Trophoblast cell (in vitro differentiated cells and primary cell): ENCODE data around the gene FFAR3.

Experiments
- DNase-seq, 2 donors: peaks; one replicate each; pipeline ENCODE4 v3.0.0-alpha.2; 2016
- H2AFZ ChIP-seq: 2 replicates; pipeline ENCODE4 v1.6.1; 2013; ENCODE audit warnings: low read length, moderate library complexity, mild to moderate bottlenecking; ENCODE audit not compliant: insufficient read depth, poor library complexity
- H2AK5ac ChIP-seq: 2 replicates; pipeline ENCODE4 v1.6.1; 2013; ENCODE audit warnings: mild to moderate bottlenecking, low read length
- H2BK120ac ChIP-seq: 2 replicates; pipeline ENCODE4 v1.6.1; 2013; ENCODE audit warnings: low read length, mild to moderate bottlenecking, moderate library complexity; ENCODE audit not compliant: insufficient read depth, poor library complexity
- H2BK12ac ChIP-seq: 2 replicates; pipeline ENCODE4 v1.6.1; 2013; ENCODE audit warnings: mild to moderate bottlenecking, low read length, moderate library complexity
- H2BK5ac ChIP-seq: 2 replicates; pipeline ENCODE4 v1.6.1; 2013; ENCODE audit warnings: low read length, low read depth, moderate library complexity, mild to moderate bottlenecking; ENCODE audit not compliant: poor library complexity
- H3K14ac ChIP-seq: 2 replicates; pipeline ENCODE4 v1.6.1; 2013; ENCODE audit warnings: mild to moderate bottlenecking, low read length
- H3K18ac ChIP-seq: 2 replicates; pipeline ENCODE4 v1.6.1; 2013; ENCODE audit warnings: mild to moderate bottlenecking, low read length
- H3K23ac ChIP-seq: 2 replicates; pipeline ENCODE4 v1.6.1; 2013; ENCODE audit warnings: low read length
- H3K27ac ChIP-seq: 2 replicates; pipeline ENCODE4 v1.5.1; 2013; ENCODE audit warnings: low read depth, mild to moderate bottlenecking, inconsistent platforms, low read length, moderate library complexity
- H3K27me3 ChIP-seq: 2 replicates; pipeline ENCODE4 v1.6.1; 2013; ENCODE audit warnings: inconsistent platforms, mild to moderate bottlenecking, low read length, moderate library complexity; ENCODE audit not compliant: insufficient read depth
- H3K36me3 ChIP-seq, 2 experiments: 1 replicate in 1 of 2; 2 replicates in 1 of 2; pipeline ENCODE4 v1.6.1; 2013; ENCODE audit warnings: low read length in 2 of 2, mild to moderate bottlenecking in 2 of 2, moderate library complexity in 1 of 2; ENCODE audit not compliant: insufficient read depth in 2 of 2, control insufficient read depth in 1 of 2
- H3K4ac ChIP-seq: 2 replicates; pipeline ENCODE4 v1.6.1; 2013; ENCODE audit warnings: low read depth, mild to moderate bottlenecking, low read length, moderate library complexity
- H3K4me1 ChIP-seq, 2 experiments: 1 replicate in 1 of 2; 2 replicates in 1 of 2; pipeline ENCODE4 v1.6.1; 2013; ENCODE audit warnings: low read length in 2 of 2, mild to moderate bottlenecking in 2 of 2, moderate library complexity in 1 of 2; ENCODE audit not compliant: insufficient read depth in 2 of 2, control insufficient read depth in 1 of 2
- H3K4me2 ChIP-seq: 2 replicates; pipeline ENCODE4 v1.6.1; 2013; ENCODE audit warnings: inconsistent platforms, mild to moderate bottlenecking, low read length, moderate library complexity
- H3K4me3 ChIP-seq: 2 replicates; pipeline ENCODE4 v1.5.1; 2013; ENCODE audit warnings: mild to moderate bottlenecking, low read depth, low read length, inconsistent platforms
- H3K79me1 ChIP-seq: one replicate; pipeline ENCODE4 v1.6.1; 2013; ENCODE audit warnings: low read length
- H3K79me2 ChIP-seq: 2 replicates; pipeline ENCODE4 v1.6.1; 2013; ENCODE audit warnings: low read length, mild to moderate bottlenecking; ENCODE audit not compliant: control insufficient read depth, insufficient read depth, poor library complexity
- H3K9ac ChIP-seq: 2 replicates; pipeline ENCODE4 v1.6.1; 2013; ENCODE audit warnings: mild to moderate bottlenecking, low read length
- H3K9me3 ChIP-seq: 2 replicates; pipeline ENCODE4 v1.6.1; 2013; ENCODE audit warnings: low read depth, mild to moderate bottlenecking, control low read depth, inconsistent platforms, low read length; ENCODE audit not compliant: insufficient read depth
- H4K12ac ChIP-seq: 2 replicates; pipeline ENCODE4 v1.6.1; 2013; ENCODE audit warnings: low read depth, mild to moderate bottlenecking, low read length, moderate library complexity
- H4K8ac ChIP-seq: 2 replicates; pipeline ENCODE4 v1.6.1; 2013; ENCODE audit warnings: low read depth, mild to moderate bottlenecking, low read length, moderate library complexity
- H4K91ac ChIP-seq: one replicate; pipeline ENCODE4 v1.6.1; 2013; ENCODE audit warnings: low read depth, mild to moderate bottlenecking, low read length, moderate library complexity
- WGBS: extraction: QIAGEN DNeasy Blood & Tissue Kit; methylation state at CpG from one replicate; pipeline ENCODE4 v1.1.7; 2013; ENCODE audit warnings: missing lambda C conversion rate; ENCODE audit not compliant: insufficient read length, insufficient coverage; ENCODE audit errors: extremely low coverage; 5-methylcytosine and 5-hydroxymethylcytosine counted together

The FFAR3 gene

DNA sequence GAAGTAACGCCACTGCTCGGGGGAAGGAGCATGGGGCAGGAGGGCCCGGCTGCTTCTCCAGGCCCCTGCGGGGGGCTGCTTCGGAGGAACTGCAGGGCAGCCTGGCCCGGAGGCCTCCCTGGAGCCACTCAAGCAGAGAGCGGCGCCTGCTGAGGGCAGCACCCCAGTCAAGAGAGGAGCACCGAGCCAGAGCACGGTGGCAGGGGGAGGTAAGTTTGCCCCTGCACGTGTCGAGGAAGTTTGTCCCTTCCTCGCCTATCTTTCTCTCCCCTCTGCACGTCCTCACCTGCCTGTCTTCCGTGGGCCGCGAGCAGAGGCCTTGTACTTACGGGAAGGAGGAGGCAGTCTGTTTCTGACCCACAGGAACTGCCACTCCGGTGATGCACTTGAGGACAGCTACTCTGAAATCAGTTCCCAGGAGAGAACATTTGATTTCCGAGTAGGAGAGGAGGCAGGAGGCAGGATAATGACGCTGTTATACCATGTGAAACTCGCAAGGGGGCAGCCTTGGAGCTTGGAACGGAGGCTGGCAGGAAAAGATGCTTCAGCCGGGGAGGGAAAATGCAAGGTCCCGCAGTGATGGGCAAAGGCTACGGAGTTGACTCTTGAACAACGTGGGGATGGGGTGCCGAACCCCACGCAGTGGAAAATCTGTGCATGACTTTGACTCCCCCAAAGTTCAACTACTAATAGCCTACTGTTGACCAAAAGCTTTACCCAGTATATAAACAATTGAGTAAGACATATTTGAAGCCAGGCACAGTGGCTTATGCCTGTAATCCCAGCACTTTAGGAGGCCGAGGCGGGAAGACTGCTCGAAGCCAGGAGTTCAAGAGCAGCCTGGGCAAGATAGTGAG is 5.6 kb upstream of the FFAR3 start:
- H3K9me3 ChIP-seq, result no peaks in the 10 kb centered on the region
- H3K4me2 ChIP-seq, result no peak overlapping the region
- H2BK120ac ChIP-seq, result no peak overlapping the region
- H3K27ac ChIP-seq, result no peak overlapping the region
- H3K23ac ChIP-seq, result no peak overlapping the region
- H4K12ac ChIP-seq, result no peak overlapping the region
- no peak overlapping the region for H2BK5ac ChIP-seq
- no peak overlapping the region for H2BK12ac ChIP-seq
- no peaks in the 10 kb centered on the region for H3K36me3 ChIP-seq
- WGBS, result no CpG with 5 or more reads among the region's 32 CpGs
- H3K79me1 ChIP-seq, result no peaks in the 10 kb centered on the region
- no peak overlapping the region for H3K14ac ChIP-seq
- DNase-seq, result peak; percentile 42 to 89
- H3K4me3 ChIP-seq, result no peak overlapping the region
- no peaks in the 10 kb centered on the region for H3K27me3 ChIP-seq
- H3K18ac ChIP-seq, result no peak overlapping the region
- H3K9ac ChIP-seq, result no peak overlapping the region
- H3K4ac ChIP-seq, result no peak overlapping the region
- H4K8ac ChIP-seq, result no peak overlapping the region
- no peaks in the 10 kb centered on the region for H3K4me1 ChIP-seq
- H4K91ac ChIP-seq, result no peak overlapping the region
- no peak overlapping the region for H2AFZ ChIP-seq
- H3K79me2 ChIP-seq, result no peaks in the 10 kb centered on the region
- H2AK5ac ChIP-seq, result no peak overlapping the region

GRCh38 chr19:35353635-35354034 is 4.6 kb upstream of the FFAR3 start:
- no peaks in the 10 kb centered on the region for H3K79me1 ChIP-seq
- H4K12ac ChIP-seq, result no peak overlapping the region
- no peak overlapping the region for H2BK5ac ChIP-seq
- no peak overlapping the region for H3K18ac ChIP-seq
- H3K4ac ChIP-seq, result no peak overlapping the region
- no peak overlapping the region for H3K9ac ChIP-seq
- H3K79me2 ChIP-seq, result no peaks in the 10 kb centered on the region
- no peak overlapping the region for H2AFZ ChIP-seq
- H3K4me1 ChIP-seq, result no peaks in the 10 kb centered on the region
- no peak overlapping the region for H4K91ac ChIP-seq
- H3K36me3 ChIP-seq, result no peaks in the 10 kb centered on the region
- no peak overlapping the region for H2BK120ac ChIP-seq
- no peak overlapping the region for H3K4me2 ChIP-seq
- no peak overlapping the region for H3K27ac ChIP-seq
- DNase-seq, result no peak
- no peak overlapping the region for H2AK5ac ChIP-seq
- no peak overlapping the region for H3K23ac ChIP-seq
- H3K4me3 ChIP-seq, result no peak overlapping the region
- H2BK12ac ChIP-seq, result no peak overlapping the region
- WGBS, result no CpG with 5 or more reads among the region's 9 CpGs
- H3K14ac ChIP-seq, result no peak overlapping the region
- H3K27me3 ChIP-seq, result no peaks in the 10 kb centered on the region
- no peaks in the 10 kb centered on the region for H3K9me3 ChIP-seq
- no peak overlapping the region for H4K8ac ChIP-seq

DNA sequence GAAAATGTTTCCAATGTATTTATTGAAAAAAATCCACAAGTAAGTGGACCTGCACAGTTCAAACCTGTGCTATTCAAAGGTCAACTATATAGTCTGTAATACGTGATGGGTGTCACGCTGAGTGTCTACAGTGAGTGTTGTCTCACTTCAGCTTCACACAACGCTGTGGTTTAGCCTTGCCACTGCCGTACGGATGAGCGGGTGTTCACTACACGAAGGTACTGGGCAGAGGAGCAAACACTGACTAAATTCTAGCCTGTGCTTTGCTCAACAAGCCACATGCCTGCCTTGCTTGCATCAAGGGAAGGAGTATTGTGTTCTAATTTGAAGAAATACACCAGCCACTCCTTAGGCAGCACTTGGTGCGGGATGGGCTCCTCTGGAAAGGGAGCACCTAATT is 3.4 kb upstream of the FFAR3 start:
- DNase-seq, result no peak
- Histone ChIP-seq H3K23ac (no peak overlapping the region), H2BK120ac (no peak overlapping the region), H3K4ac (no peak overlapping the region), H3K9ac (no peak overlapping the region), H3K27ac (no peak overlapping the region), H2AFZ (no peak overlapping the region), H3K9me3 (no peaks in the 10 kb centered on the region), H2AK5ac (no peak overlapping the region), H3K4me3 (no peak overlapping the region), H3K4me1 (no peaks in the 10 kb centered on the region), H4K12ac (no peak overlapping the region), H3K79me1 (no peaks in the 10 kb centered on the region), H3K27me3 (no peaks in the 10 kb centered on the region), H3K79me2 (no peaks in the 10 kb centered on the region), H2BK12ac (no peak overlapping the region), H4K8ac (no peak overlapping the region), H3K18ac (no peak overlapping the region), H4K91ac (no peak overlapping the region), H3K36me3 (no peaks in the 10 kb centered on the region), H3K4me2 (no peak overlapping the region), H3K14ac (no peak overlapping the region), H2BK5ac (no peak overlapping the region)
- WGBS, result no CpG with 5 or more reads among the region's 8 CpGs

GRCh38 chr19:35355791-35356460 is 2.3 kb upstream of the FFAR3 start:
- H3K9me3 ChIP-seq, result no peaks in the 10 kb centered on the region
- H3K4me1 ChIP-seq, result no peaks in the 10 kb centered on the region
- H2BK12ac ChIP-seq, result no peak overlapping the region
- H3K23ac ChIP-seq, result no peak overlapping the region
- no peak for DNase-seq
- H2AFZ ChIP-seq, result no peak overlapping the region
- no peaks in the 10 kb centered on the region for H3K27me3 ChIP-seq
- no peaks in the 10 kb centered on the region for H3K79me1 ChIP-seq
- H3K27ac ChIP-seq, result no peak overlapping the region
- no peak overlapping the region for H3K4me3 ChIP-seq
- H2BK5ac ChIP-seq, result no peak overlapping the region
- H3K36me3 ChIP-seq, result no peaks in the 10 kb centered on the region
- H3K4me2 ChIP-seq, result no peak overlapping the region
- no peaks in the 10 kb centered on the region for H3K79me2 ChIP-seq
- no peak overlapping the region for H4K91ac ChIP-seq
- no peak overlapping the region for H3K9ac ChIP-seq
- WGBS, result no CpG with 5 or more reads among the region's 6 CpGs
- no peak overlapping the region for H4K8ac ChIP-seq
- no peak overlapping the region for H2BK120ac ChIP-seq
- H4K12ac ChIP-seq, result no peak overlapping the region
- H3K18ac ChIP-seq, result no peak overlapping the region
- no peak overlapping the region for H2AK5ac ChIP-seq
- H3K14ac ChIP-seq, result no peak overlapping the region
- no peak overlapping the region for H3K4ac ChIP-seq
